Measurements from ENCODE around the gene ABCA12.

GRCh38 chr2:215019521-215020145 lies 118.8 kb downstream of the ABCA12 start:
- TF ChIP-seq ZNF324 (CRISPR knock-in tag; IDR thresholded peaks at IDR 0.05) (no peak), SMC3 (conservative IDR thresholded peaks at IDR 0.05; ENCODE audit: insufficient read depth, low read depth, low read length) (no peak), TBL1XR1 (IDR thresholded peaks at IDR 0.05; ENCODE audit: low read length in 2 of 2) (no peak), ZNF253 (CRISPR knock-in tag; conservative IDR thresholded peaks at IDR 0.05) (no peak), PRMT5 (CRISPR knock-in tag; IDR thresholded peaks at IDR 0.05) (no peak), RCOR1 (IDR thresholded peaks at IDR 0.05; ENCODE audit: borderline replicate concordance in 1 of 2, low read depth in 2 of 2, low read length in 2 of 2) (no peak)
